LoVo (cell line): ENCODE data around the gene CAV2.
"Not testable (repeated sequence)": the region's sequence is repeated elsewhere in the genome, so short reads cannot be mapped to it uniquely, and the experiment has no call there.

Experiments
- DNase-seq: peaks from one replicate; pipeline ENCODE4 v3.0.0-alpha.2; 2016; ENCODE audit warnings: low spot score

The CAV2 gene, protein sequence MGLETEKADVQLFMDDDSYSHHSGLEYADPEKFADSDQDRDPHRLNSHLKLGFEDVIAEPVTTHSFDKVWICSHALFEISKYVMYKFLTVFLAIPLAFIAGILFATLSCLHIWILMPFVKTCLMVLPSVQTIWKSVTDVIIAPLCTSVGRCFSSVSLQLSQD

GRCh38 chr7:116499168-116500077 lies at the start of gene CAV2:
Gene CAV2, plus strand, starts transcription at chr7:116499738. Its CDS starts 44 bp downstream, at chr7:116499782.
- DNase-seq: peak; percentile 89

DNA sequence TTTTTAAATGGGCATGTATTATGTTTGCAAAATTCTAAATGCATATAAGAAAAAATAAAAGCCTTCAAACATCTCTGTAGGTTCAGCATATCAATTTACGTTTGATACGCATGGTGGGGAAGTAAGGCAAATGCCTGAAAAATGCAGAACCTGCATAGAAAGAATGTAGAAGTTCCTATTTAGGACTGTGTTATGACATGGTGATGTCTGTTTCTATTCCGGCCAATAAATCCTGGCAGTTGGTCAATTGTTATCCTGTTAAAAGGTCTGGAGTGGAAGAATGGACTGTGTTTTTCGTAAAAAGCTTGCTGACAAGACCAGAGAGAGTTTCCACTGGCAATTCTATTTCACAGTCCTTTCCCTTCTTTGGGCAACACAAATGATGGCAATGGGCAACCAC lies 49.6 kb upstream of the CAV2 start:
- DNase-seq: no peak

DNA sequence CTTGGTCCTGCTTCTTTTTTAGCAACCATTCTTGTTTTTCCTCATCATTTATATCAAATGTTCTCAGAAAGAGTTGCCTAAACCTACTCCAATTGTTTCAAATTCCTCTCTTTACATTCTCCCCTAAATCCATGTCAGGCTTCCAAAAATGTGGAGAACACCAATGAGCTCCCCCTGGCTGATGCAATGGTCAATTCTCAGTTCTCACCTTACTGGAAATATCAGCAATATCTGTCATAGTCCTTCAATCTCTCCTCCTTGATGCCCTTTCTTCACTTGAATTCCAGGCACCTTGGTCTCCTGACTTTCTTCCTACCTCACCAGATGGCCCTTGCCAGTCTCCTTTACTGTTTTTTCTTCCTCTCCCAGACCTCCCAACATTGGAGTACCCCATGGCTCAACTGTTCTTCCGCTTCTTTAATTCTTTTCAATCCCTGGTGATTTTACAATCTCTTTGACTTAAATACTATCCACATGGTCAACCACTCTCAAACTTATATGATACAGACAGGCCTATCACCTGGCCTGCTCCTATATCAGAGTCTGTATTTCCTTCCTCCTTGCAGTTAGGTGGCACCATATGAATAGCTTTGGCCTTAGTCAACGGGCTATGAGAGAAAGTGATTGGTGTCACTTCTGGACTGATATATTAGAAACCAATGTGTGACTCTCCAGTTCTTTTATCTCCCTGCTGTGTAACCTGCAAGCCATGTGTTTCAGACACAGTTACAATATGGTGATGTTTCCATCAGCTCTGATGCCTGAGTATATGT lies 47.4 kb upstream of the CAV2 start:
- no peak for DNase-seq

- DNase-seq: no peak
Observed at GRCh38 chr7:116454377-116454776, 45.2 kb upstream of the CAV2 start.

DNA sequence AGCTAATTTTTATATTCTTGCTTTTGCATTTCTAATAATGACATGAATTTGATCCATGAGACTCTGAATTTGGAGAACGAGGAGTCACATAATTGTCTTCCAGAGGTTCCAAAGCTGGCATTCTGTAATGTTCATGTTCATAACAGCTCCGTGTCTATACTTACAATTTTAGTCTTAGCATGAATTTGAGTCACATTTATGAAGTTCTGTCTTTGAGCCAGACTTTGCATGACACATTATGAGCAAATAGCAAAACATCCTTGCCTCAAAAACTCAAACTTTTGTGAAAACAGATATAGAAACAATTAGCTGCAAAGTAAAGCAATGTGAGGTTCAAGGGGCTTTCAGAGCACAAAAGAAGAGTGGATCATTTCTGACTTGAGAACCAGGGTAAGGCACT lies 44.5 kb upstream of the CAV2 start:
- no peak for DNase-seq

DNA sequence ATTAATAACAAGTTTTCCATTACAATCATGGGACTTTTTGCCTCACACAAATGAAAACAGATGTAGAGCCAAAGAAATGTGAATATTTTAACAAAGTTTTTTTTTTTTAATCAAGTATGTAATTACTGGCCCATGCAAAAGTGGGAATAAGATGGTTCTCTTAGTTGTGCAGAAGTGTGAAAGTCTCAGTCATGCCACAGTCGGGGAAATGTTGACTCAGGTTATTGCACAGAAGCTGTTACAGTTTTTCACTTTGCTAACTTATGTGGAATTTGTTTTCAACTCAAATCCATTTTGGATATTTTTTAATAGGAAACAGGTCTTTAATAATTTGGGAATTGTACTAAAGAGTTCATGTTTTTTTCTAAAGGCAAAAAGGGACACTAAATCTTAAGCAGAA lies 44.0 kb upstream of the CAV2 start:
- DNase-seq: no peak

DNA sequence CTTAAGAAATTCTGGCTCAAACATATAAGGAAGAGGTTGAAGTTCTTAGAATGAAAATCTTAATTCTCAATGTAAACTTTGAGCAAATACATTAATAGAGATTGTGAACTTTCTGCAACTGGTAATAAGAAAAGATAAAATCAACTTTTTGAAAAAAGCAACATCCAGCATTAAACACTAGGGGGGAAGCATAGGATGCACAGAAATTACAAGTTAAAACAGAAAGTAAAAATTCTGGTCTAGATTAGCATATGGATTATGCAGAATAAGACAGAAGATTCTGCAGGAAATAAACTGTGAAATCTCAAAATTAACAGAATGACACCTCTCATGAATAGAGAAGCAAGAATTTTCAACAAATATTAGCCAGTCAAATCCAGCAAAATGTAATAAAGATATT lies 38.0 kb upstream of the CAV2 start:
- DNase-seq: no peak

DNA sequence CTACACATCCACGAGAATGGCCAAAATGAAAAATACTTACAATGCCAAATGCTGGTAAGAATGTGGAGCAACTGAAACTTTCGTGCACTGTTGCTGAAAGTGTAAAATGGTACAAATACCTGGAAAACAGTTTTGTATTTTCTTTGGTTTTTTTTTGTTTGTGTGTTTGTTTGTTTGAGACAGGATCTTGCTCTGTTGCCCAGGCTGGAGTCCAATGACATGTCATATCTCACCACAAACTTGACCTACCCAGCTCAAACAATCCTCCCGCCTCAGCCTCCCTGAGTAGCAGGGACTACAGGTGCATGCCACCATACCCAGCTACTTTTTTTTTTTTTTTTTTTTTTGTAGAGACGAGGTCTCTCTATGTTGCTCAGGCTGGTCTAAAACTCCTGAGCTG lies 35.6 kb upstream of the CAV2 start:
- DNase-seq: no peak

DNA sequence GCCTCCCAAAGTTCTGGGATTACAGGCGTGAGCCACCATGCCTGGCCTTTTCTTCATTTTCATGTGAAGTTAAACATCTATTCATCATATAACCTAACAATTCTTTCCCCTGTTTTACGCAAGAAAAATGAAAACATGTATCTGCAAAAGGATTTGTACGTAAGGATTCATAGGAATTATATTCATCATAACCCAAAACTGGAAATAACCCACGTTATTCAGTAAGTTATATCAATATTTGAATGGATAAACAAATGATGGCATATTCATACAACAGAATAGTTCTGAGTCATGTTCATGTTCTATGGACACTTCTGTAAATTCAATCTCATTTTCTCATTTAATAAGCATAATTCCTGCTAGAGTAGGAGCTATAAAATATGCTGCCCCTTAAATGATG lies 35.2 kb upstream of the CAV2 start:
- no peak for DNase-seq

DNA sequence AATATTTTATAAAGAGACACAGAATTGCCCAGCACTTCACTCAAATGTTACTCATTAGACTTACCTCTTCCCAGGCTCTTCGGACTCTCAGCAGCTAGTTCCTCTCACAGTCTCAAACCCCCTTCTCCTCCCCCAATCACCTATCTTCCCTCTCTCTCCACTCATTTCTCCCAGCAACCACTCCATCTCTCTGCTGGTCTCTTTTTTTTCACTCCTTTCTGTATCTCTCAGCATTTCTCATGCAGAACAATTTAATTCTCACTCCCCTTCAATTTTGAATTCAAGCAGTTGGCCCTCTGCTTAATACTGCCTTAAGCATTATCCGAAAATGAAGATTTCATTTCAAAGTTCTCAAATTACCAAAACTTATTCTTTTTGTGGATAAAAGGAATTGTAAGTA lies 34.4 kb upstream of the CAV2 start:
- DNase-seq: no peak

GRCh38 chr7:116468534-116468933 lies 31.0 kb upstream of the CAV2 start:
- DNase-seq: no peak

- DNase-seq: no peak
Observed at GRCh38 chr7:116477625-116478024, 21.9 kb upstream of the CAV2 start.

DNA sequence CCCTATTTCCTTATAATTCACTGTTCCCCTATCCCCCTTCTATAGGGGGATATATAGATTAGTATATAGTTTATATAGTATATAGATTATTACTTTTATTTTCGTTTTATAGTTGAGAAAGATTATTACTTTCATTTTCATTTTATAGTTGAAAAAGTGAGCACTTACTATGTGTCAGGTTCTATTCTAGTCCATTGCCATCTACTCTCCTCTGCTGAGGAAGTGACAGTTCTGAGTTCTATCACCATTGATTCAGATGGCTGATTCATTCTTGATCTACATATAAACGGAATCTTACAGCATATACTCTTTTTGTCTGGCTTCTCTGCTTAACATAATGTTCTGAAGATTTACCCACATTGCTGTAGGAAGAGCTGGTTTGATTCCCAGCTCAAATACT lies 20.7 kb upstream of the CAV2 start:
- no peak for DNase-seq

- DNase-seq: no peak
Observed at GRCh38 chr7:116483271-116483942, 16.1 kb upstream of the CAV2 start.

DNA sequence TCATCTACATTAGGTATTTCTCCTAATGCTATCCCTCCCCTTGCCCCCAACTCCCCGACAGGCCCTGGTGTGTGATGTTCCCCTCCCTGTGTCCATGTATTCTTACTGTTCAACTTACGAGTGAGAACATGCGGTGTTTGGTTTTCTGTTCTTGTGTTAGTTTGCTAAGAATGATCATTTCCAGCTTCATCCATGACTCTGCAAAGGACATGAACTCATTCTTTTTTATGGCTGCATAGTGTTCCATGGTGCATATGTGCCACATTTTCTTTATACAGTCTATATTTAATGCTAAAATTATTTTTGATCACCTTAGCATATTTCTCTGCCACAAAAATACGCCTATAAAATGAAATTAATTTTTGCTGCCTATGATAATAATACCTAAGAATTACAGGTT lies 15.1 kb upstream of the CAV2 start:
- DNase-seq: not testable (repeated sequence)

- DNase-seq: no peak
Observed at GRCh38 chr7:116487907-116488521, 11.5 kb upstream of the CAV2 start.

- DNase-seq: no peak
Observed at GRCh38 chr7:116490351-116490750, 9.2 kb upstream of the CAV2 start.

DNA sequence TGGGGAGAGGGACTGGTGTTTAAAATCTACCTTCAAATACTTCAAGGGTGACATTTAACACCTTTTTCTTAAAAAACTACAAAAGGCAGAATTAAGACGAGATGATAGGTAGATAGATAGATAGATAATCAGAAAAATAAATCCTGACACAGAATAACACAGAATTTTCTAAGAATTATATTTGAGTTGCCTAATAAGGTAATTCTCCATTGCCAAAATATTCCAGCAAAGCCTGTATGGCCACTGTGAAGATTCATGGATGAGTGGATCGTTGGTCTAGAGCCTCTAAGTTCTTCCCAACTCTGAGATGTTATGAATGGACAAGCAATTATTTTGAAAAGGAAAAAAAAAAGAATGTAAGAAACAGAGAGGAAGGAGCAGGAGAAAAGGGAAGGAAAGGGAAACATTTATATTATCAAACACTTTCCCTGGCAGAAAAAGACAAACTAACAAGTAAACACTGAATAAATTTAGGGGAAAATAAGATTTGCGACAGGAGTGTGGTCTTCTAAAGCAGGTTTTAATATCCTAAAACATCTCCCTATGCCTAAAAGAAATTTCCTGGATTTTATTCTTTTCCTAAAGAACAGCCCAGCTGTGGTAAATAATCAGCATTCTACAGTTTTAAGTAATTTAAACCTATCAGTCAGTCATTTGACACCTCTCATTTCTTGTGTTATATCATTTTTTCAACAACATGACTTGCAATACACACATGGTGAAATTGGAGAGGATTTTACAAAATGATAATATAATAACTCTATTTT lies 7.5 kb upstream of the CAV2 start:
- DNase-seq: no peak

DNA sequence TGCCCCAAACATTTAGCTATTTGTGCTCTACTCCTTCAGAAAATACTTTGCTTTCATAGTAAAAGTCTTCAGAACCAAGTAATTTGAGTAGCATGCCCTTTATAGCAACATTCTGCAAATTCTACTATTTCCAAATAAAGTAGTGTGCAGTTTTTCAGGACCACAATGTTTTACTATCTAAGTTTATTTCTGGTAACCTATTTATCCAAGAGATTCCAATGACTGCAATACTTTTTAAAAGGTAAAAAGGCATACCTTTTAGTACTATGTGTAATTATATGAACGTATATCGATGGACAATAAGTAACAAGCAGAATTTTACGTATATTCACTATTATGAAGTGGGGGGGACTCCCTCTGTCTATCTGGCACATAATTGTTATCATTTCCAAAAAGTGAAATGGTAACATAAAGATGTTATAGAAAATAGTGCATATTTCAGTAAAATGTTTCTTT lies 6.9 kb upstream of the CAV2 start:
- DNase-seq: no peak

GRCh38 chr7:116493449-116493848 lies 6.1 kb upstream of the CAV2 start:
- DNase-seq: no peak

GRCh38 chr7:116494472-116494871 lies 5.1 kb upstream of the CAV2 start:
- no peak for DNase-seq
